Measurements from ENCODE around the gene NOL11.

NOL11 gene

DNA sequence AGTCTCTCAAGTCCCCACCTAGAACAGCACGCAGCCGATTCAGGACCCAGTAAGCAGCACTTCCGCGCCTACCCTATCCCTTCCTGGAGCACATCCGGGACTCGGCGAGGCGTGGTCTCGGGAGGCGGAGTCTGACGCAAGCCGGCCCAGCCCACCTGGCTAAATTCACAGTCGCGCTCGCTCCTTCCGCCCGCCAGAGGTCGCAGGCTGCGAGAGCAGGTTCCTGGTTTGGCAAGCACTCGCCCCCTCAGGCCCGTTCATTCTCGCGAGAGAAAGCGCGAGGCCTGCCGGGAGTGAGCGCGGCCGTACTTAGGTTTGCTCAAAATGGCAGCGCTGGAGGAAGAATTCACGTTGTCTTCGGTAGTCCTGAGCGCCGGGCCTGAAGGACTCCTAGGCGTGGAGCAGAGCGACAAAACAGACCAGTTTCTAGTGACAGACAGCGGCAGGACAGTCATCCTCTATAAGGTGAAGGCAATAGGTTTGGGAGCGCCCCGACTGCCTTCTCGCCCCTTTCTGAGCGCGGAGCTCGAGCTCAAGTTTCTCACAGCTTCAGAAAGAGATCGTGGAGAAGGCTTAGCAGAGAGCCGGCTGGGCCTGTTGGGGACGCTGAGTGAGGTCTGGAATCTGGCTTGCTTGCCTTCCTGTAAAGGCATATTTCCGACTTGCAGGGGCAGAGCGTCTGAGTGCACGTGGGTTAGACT lies at the start of gene NOL11:
NOL11 (plus strand) TSS at position 313 of the 701 bp plus-strand sequence; CDS start at position 325, 12 bp downstream.
- Histone ChIP-seq H3K36me3 (ENCODE audit: control insufficient read depth, low read depth, low read length) (peaks cover 29% of the 10 kb centered on the region), H3K9ac (ENCODE audit: low read length) (peak within 1 kb of the TSS; percentile 90), H3K27ac (ENCODE audit: low read length) (peak within 1 kb of the TSS; percentile 79), H3K4me3 (ENCODE audit: low read length) (peak within 1 kb of the TSS; percentile 72), H3K27me3 (ENCODE audit: control insufficient read depth, insufficient read depth, low read length) (no peaks in the 10 kb centered on the region), H3K9me3 (ENCODE audit: control insufficient read depth, low read depth, low read length) (no peaks in the 10 kb centered on the region), H3K4me1 (ENCODE audit: control insufficient read depth, low read depth, low read length) (peaks cover 3% of the 10 kb centered on the region)

DNA sequence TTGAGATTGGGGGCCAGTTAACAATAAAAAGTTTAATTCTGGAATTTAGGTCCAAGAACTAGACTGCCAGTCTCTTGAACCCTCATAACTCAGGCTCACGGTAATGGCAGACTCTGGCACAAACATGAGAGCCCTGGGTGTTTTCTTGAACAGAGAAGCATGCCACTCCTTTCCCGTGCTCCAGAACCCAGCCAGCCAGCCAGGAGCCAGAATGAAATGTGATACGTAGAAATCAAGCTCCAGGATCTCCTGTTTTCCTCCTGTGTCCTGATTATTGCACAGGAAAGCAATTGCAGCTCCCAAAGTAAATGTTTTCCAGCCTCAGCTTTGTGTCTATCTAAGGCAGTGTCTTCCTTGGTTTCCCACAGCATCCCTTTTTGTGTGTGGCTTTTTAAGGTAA lies 46.2 kb upstream of the NOL11 start:
- no peak overlapping the region for H3K9ac ChIP-seq (ENCODE audit: low read length)
- H3K27me3 ChIP-seq (ENCODE audit: control insufficient read depth, insufficient read depth, low read length) = no peaks in the 10 kb centered on the region
- peaks cover 4% of the 10 kb centered on the region for H3K36me3 ChIP-seq (ENCODE audit: control insufficient read depth, low read depth, low read length)
- no peaks in the 10 kb centered on the region for H3K9me3 ChIP-seq (ENCODE audit: control insufficient read depth, low read depth, low read length)
- H3K27ac ChIP-seq (ENCODE audit: low read length) = no peak overlapping the region
- no peaks in the 10 kb centered on the region for H3K4me1 ChIP-seq (ENCODE audit: control insufficient read depth, low read depth, low read length)
- H3K4me3 ChIP-seq (ENCODE audit: low read length) = no peak overlapping the region

DNA sequence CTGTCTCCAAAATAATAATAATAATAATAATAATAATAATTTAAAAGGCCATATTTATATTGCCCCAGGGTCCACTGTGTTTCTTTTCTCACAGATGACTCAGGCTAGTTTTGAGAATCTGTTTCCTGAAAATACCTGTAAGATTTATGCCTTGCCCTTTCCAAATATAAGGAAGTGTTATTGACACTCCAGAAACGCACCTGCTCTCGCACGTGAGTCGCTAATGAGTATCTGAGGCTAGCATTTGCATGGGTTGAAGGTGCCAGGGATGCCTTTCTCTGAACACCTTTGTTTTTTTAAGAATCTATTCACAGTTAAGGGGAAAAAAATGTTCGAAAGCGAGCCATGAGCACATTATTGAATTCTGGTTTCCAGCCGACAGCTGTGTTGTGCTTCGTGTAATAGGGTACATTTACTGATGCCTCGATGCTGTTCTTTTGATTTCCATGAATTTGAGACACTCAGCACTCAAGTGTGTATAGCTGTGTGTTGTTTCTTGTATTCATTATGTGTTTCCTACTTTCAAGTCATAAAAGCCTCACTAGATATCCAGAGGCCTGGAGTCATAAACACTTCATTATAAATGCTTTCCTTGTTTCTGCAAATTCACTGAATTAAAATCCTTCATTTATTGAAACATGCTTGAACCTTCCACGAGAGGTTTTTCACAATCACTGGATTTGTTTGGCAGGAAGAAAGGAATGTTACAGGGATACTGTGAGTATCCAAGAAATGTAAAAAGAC lies 45.0 kb upstream of the NOL11 start:
- Histone ChIP-seq H3K4me3 (ENCODE audit: low read length) (no peak overlapping the region), H3K27ac (ENCODE audit: low read length) (no peak overlapping the region), H3K4me1 (ENCODE audit: control insufficient read depth, low read depth, low read length) (no peaks in the 10 kb centered on the region), H3K27me3 (ENCODE audit: control insufficient read depth, insufficient read depth, low read length) (no peaks in the 10 kb centered on the region), H3K9ac (ENCODE audit: low read length) (no peak overlapping the region), H3K9me3 (ENCODE audit: control insufficient read depth, low read depth, low read length) (no peaks in the 10 kb centered on the region), H3K36me3 (ENCODE audit: control insufficient read depth, low read depth, low read length) (peaks cover 4% of the 10 kb centered on the region)

DNA sequence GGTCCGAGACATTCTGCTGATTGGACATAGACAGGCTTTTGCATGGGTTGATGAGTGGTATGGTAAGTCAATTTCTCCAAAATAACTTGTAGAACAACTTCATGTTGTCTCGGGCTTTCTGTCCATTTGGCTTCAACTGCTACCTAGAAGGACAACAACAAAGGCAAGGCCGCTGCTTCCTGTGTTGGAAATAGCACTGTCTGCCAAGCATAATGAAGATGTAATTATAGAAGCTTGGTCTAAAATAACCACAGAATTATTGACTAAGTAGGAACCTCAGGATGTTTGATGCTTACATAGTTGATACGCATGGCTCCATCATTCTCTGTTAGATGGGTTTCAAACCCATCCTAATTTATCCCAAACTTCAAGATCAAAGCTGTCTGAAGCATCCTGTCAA lies 42.3 kb upstream of the NOL11 start:
- no peak overlapping the region for H3K27ac ChIP-seq (ENCODE audit: low read length)
- H3K36me3 ChIP-seq (ENCODE audit: control insufficient read depth, low read depth, low read length) = peaks cover 4% of the 10 kb centered on the region
- no peaks in the 10 kb centered on the region for H3K4me1 ChIP-seq (ENCODE audit: control insufficient read depth, low read depth, low read length)
- H3K9me3 ChIP-seq (ENCODE audit: control insufficient read depth, low read depth, low read length) = no peaks in the 10 kb centered on the region
- no peaks in the 10 kb centered on the region for H3K27me3 ChIP-seq (ENCODE audit: control insufficient read depth, insufficient read depth, low read length)
- H3K4me3 ChIP-seq (ENCODE audit: low read length) = no peak overlapping the region
- no peak overlapping the region for H3K9ac ChIP-seq (ENCODE audit: low read length)

DNA sequence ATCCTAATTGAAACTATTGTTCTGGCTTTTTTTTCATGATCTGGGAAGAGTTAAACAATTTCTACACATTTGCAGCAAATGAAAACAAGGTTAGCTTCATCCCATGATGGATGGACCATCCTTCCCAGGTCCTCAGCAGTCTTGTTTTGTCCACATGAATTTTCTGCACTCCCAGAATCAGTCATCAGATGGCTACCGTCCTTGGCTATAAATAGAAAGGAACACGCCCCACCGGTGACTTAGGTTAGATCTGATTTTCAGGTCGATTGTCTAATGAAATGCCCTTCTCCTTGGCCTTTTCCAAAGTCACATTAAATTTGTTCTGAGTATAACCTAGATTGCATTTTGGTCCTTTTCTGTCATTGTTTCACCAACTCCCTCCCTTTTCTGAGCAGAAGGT lies 41.4 kb upstream of the NOL11 start:
- Histone ChIP-seq H3K4me3 (ENCODE audit: low read length) (no peak overlapping the region), H3K4me1 (ENCODE audit: control insufficient read depth, low read depth, low read length) (no peaks in the 10 kb centered on the region), H3K9ac (ENCODE audit: low read length) (no peak overlapping the region), H3K27me3 (ENCODE audit: control insufficient read depth, insufficient read depth, low read length) (no peaks in the 10 kb centered on the region), H3K9me3 (ENCODE audit: control insufficient read depth, low read depth, low read length) (no peaks in the 10 kb centered on the region), H3K27ac (ENCODE audit: low read length) (no peak overlapping the region), H3K36me3 (ENCODE audit: control insufficient read depth, low read depth, low read length) (peaks cover 4% of the 10 kb centered on the region)

DNA sequence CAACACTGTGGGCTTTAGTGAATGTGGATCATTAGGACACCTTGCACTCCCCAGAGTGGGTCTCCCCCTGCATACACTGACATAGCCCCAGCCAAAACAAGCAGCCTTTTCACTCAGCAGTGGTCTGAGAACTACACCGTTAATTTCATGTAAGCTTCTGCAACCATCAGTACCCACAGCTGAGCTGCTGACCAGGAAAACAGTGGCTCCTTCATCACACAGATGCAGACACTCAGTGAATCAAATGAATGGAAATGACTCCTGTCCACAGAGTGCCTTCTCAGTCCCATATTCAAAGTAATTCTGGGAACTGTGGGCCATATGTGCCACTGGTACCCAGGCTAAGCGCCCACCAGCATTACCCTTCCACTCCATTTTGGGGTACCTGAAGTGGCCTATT lies 39.3 kb upstream of the NOL11 start:
- Histone ChIP-seq H3K36me3 (ENCODE audit: control insufficient read depth, low read depth, low read length) (no peaks in the 10 kb centered on the region), H3K9me3 (ENCODE audit: control insufficient read depth, low read depth, low read length) (no peaks in the 10 kb centered on the region), H3K4me3 (ENCODE audit: low read length) (no peak overlapping the region), H3K4me1 (ENCODE audit: control insufficient read depth, low read depth, low read length) (no peaks in the 10 kb centered on the region), H3K27ac (ENCODE audit: low read length) (no peak overlapping the region), H3K27me3 (ENCODE audit: control insufficient read depth, insufficient read depth, low read length) (no peaks in the 10 kb centered on the region), H3K9ac (ENCODE audit: low read length) (no peak overlapping the region)

DNA sequence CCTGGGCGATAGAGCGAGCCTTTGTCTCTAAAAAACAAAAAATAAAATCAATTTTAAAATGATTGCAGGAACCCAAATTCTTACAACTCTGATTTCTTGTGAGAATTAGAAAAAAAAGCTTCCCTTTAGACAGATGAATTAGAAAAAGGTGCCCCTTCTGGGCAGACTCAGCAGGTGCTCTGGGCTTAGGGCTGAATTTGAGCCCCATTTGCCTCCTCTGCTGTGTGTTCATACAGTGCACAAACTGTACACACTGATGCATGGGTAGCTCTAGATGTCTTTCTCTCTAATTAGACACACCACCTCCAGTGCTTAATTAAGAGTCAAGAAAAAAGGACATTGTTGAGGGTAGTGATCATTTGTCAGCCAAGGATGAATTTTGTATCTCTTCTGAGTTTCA lies 38.5 kb upstream of the NOL11 start:
- Histone ChIP-seq H3K36me3 (ENCODE audit: control insufficient read depth, low read depth, low read length) (no peaks in the 10 kb centered on the region), H3K9me3 (ENCODE audit: control insufficient read depth, low read depth, low read length) (no peaks in the 10 kb centered on the region), H3K27me3 (ENCODE audit: control insufficient read depth, insufficient read depth, low read length) (no peaks in the 10 kb centered on the region), H3K9ac (ENCODE audit: low read length) (no peak overlapping the region), H3K27ac (ENCODE audit: low read length) (no peak overlapping the region), H3K4me1 (ENCODE audit: control insufficient read depth, low read depth, low read length) (no peaks in the 10 kb centered on the region), H3K4me3 (ENCODE audit: low read length) (no peak overlapping the region)

DNA sequence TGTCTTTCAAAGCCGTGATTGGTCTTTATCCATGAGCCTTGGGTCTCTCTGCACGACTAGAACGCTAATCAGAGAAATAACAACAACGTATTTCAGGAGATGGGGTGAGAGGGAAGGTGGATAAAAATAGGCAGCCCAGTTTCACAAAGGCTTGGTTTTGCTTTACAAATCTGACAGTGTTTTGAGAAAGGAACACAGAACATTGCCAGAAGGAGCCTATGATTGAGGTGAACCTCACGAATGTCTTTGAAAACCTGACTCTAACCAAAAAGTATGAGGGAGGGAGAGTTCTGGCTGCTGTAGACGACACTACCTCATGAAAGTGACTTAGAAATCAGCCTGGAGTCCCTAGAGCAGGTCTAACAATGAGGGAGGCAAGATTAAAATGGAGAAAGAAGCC lies 38.0 kb upstream of the NOL11 start:
- Histone ChIP-seq H3K36me3 (ENCODE audit: control insufficient read depth, low read depth, low read length) (no peaks in the 10 kb centered on the region), H3K27ac (ENCODE audit: low read length) (no peak overlapping the region), H3K4me1 (ENCODE audit: control insufficient read depth, low read depth, low read length) (no peaks in the 10 kb centered on the region), H3K27me3 (ENCODE audit: control insufficient read depth, insufficient read depth, low read length) (no peaks in the 10 kb centered on the region), H3K4me3 (ENCODE audit: low read length) (no peak overlapping the region), H3K9me3 (ENCODE audit: control insufficient read depth, low read depth, low read length) (no peaks in the 10 kb centered on the region), H3K9ac (ENCODE audit: low read length) (no peak overlapping the region)

DNA sequence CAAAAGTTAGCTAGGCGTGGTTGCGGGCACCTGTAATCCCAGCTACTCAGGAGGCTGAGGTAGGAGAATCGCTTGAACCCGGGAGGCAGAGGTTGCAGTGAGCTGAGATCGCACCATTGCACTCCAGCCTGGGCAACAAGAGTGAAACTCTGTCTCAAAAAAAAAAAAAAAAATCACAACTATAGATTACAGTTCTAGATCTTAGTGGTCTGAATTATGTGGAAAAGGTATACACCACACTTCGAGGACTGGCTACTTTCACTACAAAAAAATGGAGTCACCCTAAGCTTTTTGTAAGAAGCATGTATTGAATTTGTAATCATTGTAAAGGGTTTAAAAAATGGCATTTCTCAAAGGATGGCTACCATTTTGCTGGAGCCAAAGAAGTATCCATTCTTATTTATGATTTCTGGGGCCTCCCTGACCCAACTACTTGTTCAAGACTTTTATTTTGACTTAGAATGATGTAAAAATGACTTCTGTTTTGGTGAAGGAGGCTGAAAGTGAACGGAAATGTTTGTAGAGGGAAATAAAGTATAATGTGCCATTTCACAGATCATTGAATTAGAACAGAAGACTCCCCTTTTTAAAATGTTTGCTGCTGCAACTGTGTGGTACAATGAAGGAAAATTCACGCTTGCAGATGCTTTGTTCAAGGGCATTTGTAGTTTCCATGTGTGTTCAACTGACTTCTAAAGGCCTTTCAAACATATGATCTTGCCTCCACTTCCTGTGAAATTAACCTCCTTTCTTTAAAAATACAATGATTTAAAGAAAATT lies 37.1 kb upstream of the NOL11 start:
- no peaks in the 10 kb centered on the region for H3K27me3 ChIP-seq (ENCODE audit: control insufficient read depth, insufficient read depth, low read length)
- no peak overlapping the region for H3K9ac ChIP-seq (ENCODE audit: low read length)
- no peak overlapping the region for H3K27ac ChIP-seq (ENCODE audit: low read length)
- H3K4me1 ChIP-seq (ENCODE audit: control insufficient read depth, low read depth, low read length) = no peaks in the 10 kb centered on the region
- no peak overlapping the region for H3K4me3 ChIP-seq (ENCODE audit: low read length)
- H3K9me3 ChIP-seq (ENCODE audit: control insufficient read depth, low read depth, low read length) = no peaks in the 10 kb centered on the region
- no peaks in the 10 kb centered on the region for H3K36me3 ChIP-seq (ENCODE audit: control insufficient read depth, low read depth, low read length)

DNA sequence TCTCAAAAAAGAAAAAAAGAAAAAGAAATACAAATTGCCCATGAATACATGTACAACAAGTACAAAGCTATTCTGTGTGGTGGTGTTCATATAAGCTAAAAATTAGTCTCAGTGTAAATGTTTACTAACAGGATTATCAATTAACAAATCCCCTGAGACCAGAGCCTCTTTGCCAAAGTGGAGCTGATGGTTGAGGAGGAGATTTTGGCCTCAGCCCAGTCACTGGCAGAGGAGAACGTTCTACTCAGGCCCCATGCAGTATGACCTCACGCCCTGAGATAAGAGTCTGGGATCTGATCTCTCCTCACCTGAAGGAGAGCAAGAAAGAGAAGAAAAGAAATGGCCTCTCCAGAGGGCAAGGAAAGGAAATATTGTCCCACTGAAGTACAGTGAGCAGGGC lies 35.5 kb upstream of the NOL11 start:
- no peaks in the 10 kb centered on the region for H3K9me3 ChIP-seq (ENCODE audit: control insufficient read depth, low read depth, low read length)
- H3K4me3 ChIP-seq (ENCODE audit: low read length) = no peak overlapping the region
- H3K36me3 ChIP-seq (ENCODE audit: control insufficient read depth, low read depth, low read length) = no peaks in the 10 kb centered on the region
- no peaks in the 10 kb centered on the region for H3K4me1 ChIP-seq (ENCODE audit: control insufficient read depth, low read depth, low read length)
- no peak overlapping the region for H3K27ac ChIP-seq (ENCODE audit: low read length)
- H3K27me3 ChIP-seq (ENCODE audit: control insufficient read depth, insufficient read depth, low read length) = no peaks in the 10 kb centered on the region
- H3K9ac ChIP-seq (ENCODE audit: low read length) = no peak overlapping the region

DNA sequence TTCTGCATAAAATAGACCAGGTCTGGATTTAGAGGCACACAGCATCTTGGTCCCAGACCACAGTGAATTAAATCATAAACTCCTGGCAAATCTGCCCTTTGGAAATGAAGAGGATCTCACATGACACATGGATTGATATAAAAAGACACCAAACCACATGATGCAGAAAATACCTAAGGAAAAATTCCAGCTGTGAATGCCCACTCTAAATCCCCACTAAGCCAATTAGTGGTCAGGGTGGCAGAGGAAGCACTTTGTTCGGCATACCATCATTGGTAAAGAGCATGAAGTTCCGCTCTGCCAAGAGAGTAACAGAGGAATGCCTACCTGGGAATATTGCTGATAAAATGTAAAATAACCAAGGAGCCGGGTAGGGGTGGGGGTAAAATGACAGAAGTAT lies 32.4 kb upstream of the NOL11 start:
- H3K27ac ChIP-seq (ENCODE audit: low read length) = no peak overlapping the region
- H3K4me1 ChIP-seq (ENCODE audit: control insufficient read depth, low read depth, low read length) = no peaks in the 10 kb centered on the region
- H3K27me3 ChIP-seq (ENCODE audit: control insufficient read depth, insufficient read depth, low read length) = no peaks in the 10 kb centered on the region
- H3K4me3 ChIP-seq (ENCODE audit: low read length) = no peak overlapping the region
- no peaks in the 10 kb centered on the region for H3K36me3 ChIP-seq (ENCODE audit: control insufficient read depth, low read depth, low read length)
- H3K9me3 ChIP-seq (ENCODE audit: control insufficient read depth, low read depth, low read length) = no peaks in the 10 kb centered on the region
- no peak overlapping the region for H3K9ac ChIP-seq (ENCODE audit: low read length)
